ENCODE measurements around the gene ALG2. TPM values are rescaled to one million over a fixed set of nuclear protein-coding genes. Genes with fewer than 3 reads are reported as not detected.

The ALG2 gene
- total and polyA plus RNA-seq, 2 of the 13 experiments (the other 11 are each of a cell fraction or from before 2014, with no cell fraction given) = 46.2 to 49.0 TPM

- no peak for TF ChIP-seq TRAFD1 (CRISPR knock-in tag; IDR thresholded peaks at IDR 0.05; ENCODE audit: borderline replicate concordance)
- no peak for TF ChIP-seq ZNF850 (CRISPR knock-in tag; conservative IDR thresholded peaks at IDR 0.05)
- no peak for TF ChIP-seq ZNF354B (CRISPR knock-in tag; IDR thresholded peaks at IDR 0.05)
- no peak for TF ChIP-seq HNRNPL (IDR thresholded peaks at IDR 0.05; ENCODE audit: low read depth, low read length)
- peak; percentile 16; the same call in 1 of the 2 replicates for TF ChIP-seq PAXIP1 (CRISPR knock-in tag; conservative IDR thresholded peaks at IDR 0.05)
- no peak for TF ChIP-seq ZNF562 (CRISPR knock-in tag; IDR thresholded peaks at IDR 0.05; ENCODE audit: borderline replicate concordance)
- no peak for TF ChIP-seq ZNF747 (CRISPR knock-in tag; IDR thresholded peaks at IDR 0.05; ENCODE audit: borderline replicate concordance)
- TF ChIP-seq HDAC2 (CRISPR knock-in tag; IDR thresholded peaks at IDR 0.05) = no peak
- no peak for TF ChIP-seq RELA (CRISPR knock-in tag; IDR thresholded peaks at IDR 0.05)
- TF ChIP-seq TMF1 (CRISPR knock-in tag; IDR thresholded peaks at IDR 0.05; ENCODE audit: low read depth) = no peak
- TF ChIP-seq SNAPC2 (CRISPR knock-in tag; IDR thresholded peaks at IDR 0.05) = no peak
- no peak for TF ChIP-seq SMAD1 (CRISPR knock-in tag; IDR thresholded peaks at IDR 0.05; ENCODE audit: borderline replicate concordance, low read depth)
- TF ChIP-seq MAFF (IDR thresholded peaks at IDR 0.05; ENCODE audit: low read depth, low read length) = peak; percentile 40; the same call in 1 of the 2 replicates
- TF ChIP-seq ZNF263 (CRISPR knock-in tag; IDR thresholded peaks at IDR 0.05) = 0 out of 2 replicates have a peak, but pooled peaks have one; percentile 18
- no peak for TF ChIP-seq PHF20 (CRISPR knock-in tag; IDR thresholded peaks at IDR 0.05)
- TF ChIP-seq ZMAT5 (CRISPR knock-in tag; IDR thresholded peaks at IDR 0.05; ENCODE audit: borderline replicate concordance, low read depth) = no peak
- TF ChIP-seq EP300 (IDR thresholded peaks at IDR 0.05; ENCODE audit: low read depth in 2 of 2, low read length in 2 of 2) = no peak
- TF ChIP-seq EP300 (CRISPR knock-in tag; IDR thresholded peaks at IDR 0.05; ENCODE audit: borderline replicate concordance) = no peak
- no peak for TF ChIP-seq BCL6 (CRISPR knock-in tag; IDR thresholded peaks at IDR 0.05)
These were observed 45.2 kb downstream of the ALG2 start (continued) for GRCh38 chr9:99176527-99177013.

Data from HepG2 (cell line).